Stimulated activated CD4-positive, alpha-beta T cell treated with anti-CD3 and anti-CD28 coated beads, Interleukin-2, amount 100 ng/mL, for 4 hours (primary cell): ENCODE measurements around the gene POTEB2.
"Not testable (repeated sequence)": the region's sequence is repeated elsewhere in the genome, so short reads cannot be mapped to it uniquely, and the experiment has no call there.

ENCODE experiments used
- DNase-seq: peaks from one replicate; pipeline ENCODE4 v3.0.0-alpha.2; 2020; ENCODE audit warnings: low read depth

POTEB2 gene

GRCh38 chr15:20866214-20866613, at the start of gene POTEB2:
Gene POTEB2 (minus strand): TSS chr15:20866314. CDS start chr15:20866281, 33 bp downstream.
- not testable (repeated sequence) for DNase-seq

- DNase-seq: not testable (repeated sequence)
Measured at GRCh38 chr15:20879916-20880315, 13.8 kb upstream of the POTEB2 start.

- not testable (repeated sequence) for DNase-seq
Measured at GRCh38 chr15:20878464-20878863, 12.3 kb upstream of the POTEB2 start.

GRCh38 chr15:20877819-20878218, 11.7 kb upstream of the POTEB2 start:
- not testable (repeated sequence) for DNase-seq
